K562 (cell line): ENCODE results near the gene COLEC12. TPM values are rescaled to one million over a fixed set of nuclear protein-coding genes. Genes with fewer than 3 reads are reported as not detected.

Experiments used
- BCOR ChIP-seq: fragments of 450-650 bp; IDR thresholded peaks from 2 replicates; pipeline ENCODE4 v1.6.1; 2016
- BHLHE40 ChIP-seq: IDR thresholded peaks from 2 replicates; pipeline ENCODE4 v1.6.1; 2011; ENCODE audit warnings: low read length, improper control_type of control experiment
- C11orf30 ChIP-seq: fragments of 450-650 bp; IDR thresholded peaks from 2 replicates; pipeline ENCODE4 v1.6.1; 2016; ENCODE audit warnings: low read depth, mild to moderate bottlenecking
- ESRRA ChIP-seq: fragments of 450-650 bp; IDR thresholded peaks from 2 replicates; pipeline ENCODE4 v1.6.1; 2014; ENCODE audit warnings: low read depth, mild to moderate bottlenecking, moderate library complexity, borderline replicate concordance
- FOXP1 ChIP-seq: sonication (generic); formaldehyde crosslinking; IDR thresholded peaks from 2 replicates; pipeline ENCODE4 v1.8.0; 2022; ENCODE audit warnings: mild to moderate bottlenecking, missing genetic modification reagents
- MBD2 ChIP-seq: sonication (generic); IDR thresholded peaks from 2 replicates; pipeline ENCODE4 v1.6.1; 2016; ENCODE audit warnings: low read depth, borderline replicate concordance
- PBX2 ChIP-seq, 2 experiments: IDR thresholded peaks in 1 of 2; conservative IDR thresholded peaks in 1 of 2; 2 replicates each; pipeline ENCODE4 v1.6.1; 2016; ENCODE audit warnings: low read depth in 2 of 2, mild to moderate bottlenecking in 1 of 2, missing compliant biosample characterization in 1 of 2, missing genetic modification characterization in 1 of 2, moderate library complexity in 1 of 2
- SP1 ChIP-seq: sonication (generic); formaldehyde crosslinking; IDR thresholded peaks from 2 replicates; pipeline ENCODE4 v1.8.1; 2022; ENCODE audit warnings: mild to moderate bottlenecking, missing genetic modification reagents
- UBTF ChIP-seq, 2 experiments: IDR thresholded peaks; 2 replicates each; pipeline ENCODE4 v1.6.1; 2012; ENCODE audit warnings: improper control_type of control experiment in 2 of 2, low read depth in 2 of 2, low read length in 2 of 2, borderline replicate concordance in 1 of 2
- ZNF280B ChIP-seq: fragments of 250-450 bp; sonication (Bioruptor Pico); IDR thresholded peaks from 2 replicates; pipeline ENCODE4 v1.5.1; 2021; ENCODE audit warnings: mild to moderate bottlenecking
- ZNF764 ChIP-seq: fragments of 250-450 bp; sonication (Bioruptor Pico); IDR thresholded peaks from 2 replicates; pipeline ENCODE4 v1.4.0; 2020; ENCODE audit warnings: low read depth, mild to moderate bottlenecking, moderate library complexity
- polyA plus RNA-seq, 8 experiments: library from polyadenylated mRNA; depleted of rRNA in 4 of 8; stranded (reverse) in 5 of 8; unstranded in 3 of 8; fragments of >200 nt; fragmentation: Nextera tagmentation in 2 of 8; fragmentation: Illumina TruSeq in 1 of 8; extraction: Ambion mirVana in 2 of 8; extraction: Trizol in 1 of 8; gene quantifications; 2 replicates each; pipeline versions ENCODE4 v1.2.1 to v1.2.3, GENCODE V29; 2011 to 2014; ENCODE audit warnings: inconsistent platforms in 1 of 8, missing spikeins in 1 of 8
- total RNA-seq, 7 experiments: library from RNA; depleted of rRNA in 6 of 7; stranded (reverse); fragments of >200 nt in 6 of 7; fragmentation: Illumina TruSeq in 2 of 7; extraction: Trizol in 2 of 7; gene quantifications; 2 replicates each; pipeline versions ENCODE4 v1.2.1 to v1.2.3, GENCODE V29; 2011 to 2021; ENCODE audit warnings: low replicate concordance in 1 of 7

Gene COLEC12
- total and polyA plus RNA-seq, 9 of the 15 experiments (the other 6 are each of a cell fraction or from before 2014, with no cell fraction given): 0.04 TPM; not detected in 8

GRCh38 chr18:267688-268552 is 232.6 kb downstream of the COLEC12 start, which contains the start of gene THOC1 (continued):
- no peak for TF ChIP-seq PBX2 (CRISPR knock-in tag; IDR thresholded peaks at IDR 0.05; ENCODE audit: low read depth)
- TF ChIP-seq PBX2 (tag; conservative IDR thresholded peaks at IDR 0.05; ENCODE audit: low read depth): no peak
- peak; percentile 94 for TF ChIP-seq SP1 (CRISPR knock-in tag)
- peak; percentile 32 for TF ChIP-seq BCOR
- TF ChIP-seq BHLHE40: peak; percentile 93
- peak; percentile 97 for TF ChIP-seq C11orf30
- peak; percentile 80; the same call in 1 of the 2 replicates for TF ChIP-seq ESRRA
- TF ChIP-seq ZNF764 (CRISPR knock-in tag): peak; percentile 9; the same call in 1 of the 2 replicates
- peak; percentile 24 to 31; a peak in 1 of 4 replicates for TF ChIP-seq UBTF (IDR thresholded peaks at IDR 0.05; ENCODE audit: borderline replicate concordance in 1 of 2, low read depth in 2 of 2, low read length in 2 of 2)
- TF ChIP-seq MBD2: peak; percentile 91
- peak; percentile 34; the same call in 1 of the 2 replicates for TF ChIP-seq ZNF280B (CRISPR knock-in tag)
- peak; percentile 98 for TF ChIP-seq FOXP1 (CRISPR knock-in tag)
